MCF 10A (cell line): ENCODE measurements around the gene PI4KA. TPM values are rescaled to one million over a fixed set of nuclear protein-coding genes. Genes with fewer than 3 reads are reported as not detected.
A peak's percentile ranks its signal among the peaks of the same experiment; 100 is the strongest.

ENCODE experiments used
- BruUV-seq: library from RNA; stranded (reverse); fragments of 400-500 nt; replicated peaks from 2 replicates; lab custom pipeline; 2021; lab: Mats Ljungman, UMichigan
- CTCF ChIA-PET: fragments of 300-600 bp; sonication (Branson Sonifier 250); formaldehyde crosslinking; extraction: SDS; loops from one replicate; lab custom pipeline; 2021; ENCODE audit warnings: antibody characterized with exemption, inconsistent platforms; lab: Yijun Ruan, JAX
- POLR2A ChIA-PET: fragments of 300-600, 350-650 bp; sonication (Branson Sonifier 250); formaldehyde crosslinking; extraction: SDS; loops from one replicate; lab custom pipeline; 2020; ENCODE audit warnings: antibody characterized with exemption, inconsistent platforms; lab: Yijun Ruan, JAX
- DNase-seq: peaks from one replicate; pipeline ENCODE4 v3.0.0-alpha.2; 2018; ENCODE audit not compliant: unreplicated experiment
- H3K27ac Mint-ChIP-seq: one replicate; pipeline ENCODE4 v1.8.0; 2022; ENCODE audit warnings: mild to moderate bottlenecking, low read depth, mixed read lengths; ENCODE audit not compliant: unreplicated experiment
- H3K27me3 Mint-ChIP-seq: one replicate; pipeline ENCODE4 v1.8.0; 2022; ENCODE audit warnings: mixed read lengths; ENCODE audit not compliant: insufficient read depth, unreplicated experiment
- H3K36me3 Mint-ChIP-seq: one replicate; pipeline ENCODE4 v1.8.0; 2022; ENCODE audit warnings: mild to moderate bottlenecking, moderate library complexity, mixed read lengths; ENCODE audit not compliant: insufficient read depth, unreplicated experiment
- H3K4me1 Mint-ChIP-seq: one replicate; pipeline ENCODE4 v1.8.0; 2022; ENCODE audit warnings: mixed read lengths; ENCODE audit not compliant: insufficient read depth, unreplicated experiment
- H3K4me3 Mint-ChIP-seq: one replicate; pipeline ENCODE4 v1.8.0; 2022; ENCODE audit warnings: mild to moderate bottlenecking, moderate library complexity, mixed read lengths; ENCODE audit not compliant: unreplicated experiment
- H3K9me3 Mint-ChIP-seq: one replicate; pipeline ENCODE4 v1.8.0; 2022; ENCODE audit warnings: mixed read lengths; ENCODE audit not compliant: unreplicated experiment
- intact Hi-C: fragments of 100-400 bp; cut with micrococcal nuclease; formaldehyde crosslinking; loops from 2 replicates; pipeline ENCODE4 v1.14.1; 2022
- total RNA-seq: library from RNA; stranded (reverse); gene quantifications from 2 replicates; pipeline ENCODE4 v1.2.3, GENCODE V29; 2022
- TF ChIP-seq, protein P1 (sequence below): fragments of 200-600 bp; IDR thresholded peaks from one replicate; pipeline ENCODE4 v1.8.0; 2022; ENCODE audit warnings: antibody characterized with exemption, mild to moderate bottlenecking; ENCODE audit not compliant: unreplicated experiment

Gene PI4KA
- total RNA-seq, 1 experiment from 2014 or later: 39.0 TPM

DNA sequence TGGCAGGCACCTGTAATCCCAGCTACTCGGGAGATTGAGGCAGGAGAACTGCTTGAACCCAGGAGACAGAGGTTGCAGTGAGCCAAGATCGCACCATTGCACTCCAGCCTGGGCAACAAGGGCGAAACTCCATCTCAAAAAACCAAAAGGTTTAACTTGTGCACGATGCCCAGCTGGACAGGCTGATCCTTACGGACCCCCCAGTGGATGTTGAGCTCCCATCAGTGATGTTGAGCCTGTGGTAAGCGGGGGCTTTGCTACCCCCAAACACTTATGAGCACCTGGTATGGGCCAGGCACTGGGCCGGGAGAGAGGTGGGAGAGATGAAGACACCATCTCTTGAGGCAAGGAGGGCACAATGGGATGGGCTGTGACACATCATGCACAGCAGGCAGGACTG, 92.1 kb downstream of the PI4KA start:
- H3K4me1 Mint-ChIP-seq: no peaks in the 10 kb centered on the region

DNA sequence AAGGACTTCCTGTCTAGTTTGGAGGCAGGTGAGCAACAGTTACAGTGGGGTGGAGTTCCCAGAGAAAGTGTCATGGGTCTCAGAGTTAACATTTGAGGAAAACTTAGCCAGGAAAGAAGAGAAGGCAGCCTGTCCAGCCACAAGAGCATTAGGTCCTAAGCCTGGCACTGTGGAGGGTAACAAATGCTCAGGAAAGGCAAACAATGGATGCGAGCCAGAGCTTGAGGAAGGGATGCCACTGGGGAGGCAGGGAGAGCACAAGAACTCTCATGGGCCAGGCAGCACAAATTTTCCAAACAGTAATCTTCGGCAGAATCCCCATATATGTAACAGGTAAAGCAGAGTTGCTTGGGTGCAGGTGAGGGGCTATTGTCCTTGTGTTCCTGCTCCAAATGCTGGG, 92.7 kb downstream of the PI4KA start:
- peaks cover 49% of the 10 kb centered on the region for H3K36me3 Mint-ChIP-seq
- H3K4me1 Mint-ChIP-seq: no peaks in the 10 kb centered on the region
- ChIA-PET CTCF (interaction anchor here (0.7 to 1.4 kb wide), 2 partner anchors 23 kb away, joined by 3 to 4 read pairs; no protein-coding TSS in a partner anchor), POLR2A (interaction anchor here (1.0 kb wide), 1 partner anchor 197 kb away, joined by 3 read pairs; no protein-coding TSS in a partner anchor)
- peak overlapping the region; percentile 53 for H3K27ac Mint-ChIP-seq
- no peak for DNase-seq
- no peak overlapping the region for H3K4me3 Mint-ChIP-seq
- intact Hi-C loops: no loop called here
- TF ChIP-seq, protein P1, sequence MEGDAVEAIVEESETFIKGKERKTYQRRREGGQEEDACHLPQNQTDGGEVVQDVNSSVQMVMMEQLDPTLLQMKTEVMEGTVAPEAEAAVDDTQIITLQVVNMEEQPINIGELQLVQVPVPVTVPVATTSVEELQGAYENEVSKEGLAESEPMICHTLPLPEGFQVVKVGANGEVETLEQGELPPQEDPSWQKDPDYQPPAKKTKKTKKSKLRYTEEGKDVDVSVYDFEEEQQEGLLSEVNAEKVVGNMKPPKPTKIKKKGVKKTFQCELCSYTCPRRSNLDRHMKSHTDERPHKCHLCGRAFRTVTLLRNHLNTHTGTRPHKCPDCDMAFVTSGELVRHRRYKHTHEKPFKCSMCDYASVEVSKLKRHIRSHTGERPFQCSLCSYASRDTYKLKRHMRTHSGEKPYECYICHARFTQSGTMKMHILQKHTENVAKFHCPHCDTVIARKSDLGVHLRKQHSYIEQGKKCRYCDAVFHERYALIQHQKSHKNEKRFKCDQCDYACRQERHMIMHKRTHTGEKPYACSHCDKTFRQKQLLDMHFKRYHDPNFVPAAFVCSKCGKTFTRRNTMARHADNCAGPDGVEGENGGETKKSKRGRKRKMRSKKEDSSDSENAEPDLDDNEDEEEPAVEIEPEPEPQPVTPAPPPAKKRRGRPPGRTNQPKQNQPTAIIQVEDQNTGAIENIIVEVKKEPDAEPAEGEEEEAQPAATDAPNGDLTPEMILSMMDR: no peak
- BruUV-seq: no TSS peak
- H3K9me3 Mint-ChIP-seq: no peaks in the 10 kb centered on the region
- H3K27me3 Mint-ChIP-seq: no peaks in the 10 kb centered on the region

More for the DNA sequence above, 92.1 kb downstream of the PI4KA start:
- ChIA-PET CTCF (interaction anchor here (1.4 kb wide), 1 partner anchor 24 kb away, joined by 4 read pairs; no protein-coding TSS in a partner anchor), POLR2A (interaction anchor here (1.0 to 1.4 kb wide), 2 partner anchors 32 to 197 kb away, joined by 3 read pairs; no protein-coding TSS in a partner anchor)
- H3K27me3 Mint-ChIP-seq: no peaks in the 10 kb centered on the region
- DNase-seq: no peak
- intact Hi-C loops: no loop called here
- peaks cover 50% of the 10 kb centered on the region for H3K36me3 Mint-ChIP-seq
- TF ChIP-seq, protein P1: no peak
- H3K4me3 Mint-ChIP-seq: no peak overlapping the region
- no peaks in the 10 kb centered on the region for H3K9me3 Mint-ChIP-seq
- H3K27ac Mint-ChIP-seq: no peak overlapping the region
- no TSS peak for BruUV-seq

DNA sequence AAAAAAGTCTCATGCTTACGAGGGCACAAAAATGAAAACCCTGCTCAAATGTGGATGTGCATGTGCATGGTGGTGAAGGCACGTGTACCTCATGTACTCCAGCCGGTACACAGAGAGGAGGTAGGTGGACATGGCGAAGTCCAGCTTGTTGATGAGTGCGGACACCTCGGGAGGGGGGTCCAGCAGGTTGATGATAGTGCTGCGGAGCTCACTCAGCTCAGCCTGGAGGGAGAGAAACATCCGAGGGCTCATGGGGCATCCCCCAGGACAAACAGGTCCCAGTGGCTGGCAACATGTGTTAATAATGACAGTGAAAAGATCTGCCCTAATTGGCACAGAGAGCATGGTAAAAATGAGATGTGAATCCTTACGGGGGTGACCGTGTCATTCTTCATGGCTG, 93.9 kb downstream of the PI4KA start:
- Mint-ChIP-seq H3K27ac (no peak overlapping the region), H3K9me3 (no peaks in the 10 kb centered on the region), H3K4me3 (no peak overlapping the region), H3K36me3 (peaks cover 47% of the 10 kb centered on the region), H3K27me3 (no peaks in the 10 kb centered on the region), H3K4me1 (no peaks in the 10 kb centered on the region)
- ChIA-PET CTCF (no interaction called here), POLR2A (no interaction called here)
- intact Hi-C loops: no loop called here
- TF ChIP-seq, protein P1: no peak
- no TSS peak for BruUV-seq
- DNase-seq: no peak

DNA sequence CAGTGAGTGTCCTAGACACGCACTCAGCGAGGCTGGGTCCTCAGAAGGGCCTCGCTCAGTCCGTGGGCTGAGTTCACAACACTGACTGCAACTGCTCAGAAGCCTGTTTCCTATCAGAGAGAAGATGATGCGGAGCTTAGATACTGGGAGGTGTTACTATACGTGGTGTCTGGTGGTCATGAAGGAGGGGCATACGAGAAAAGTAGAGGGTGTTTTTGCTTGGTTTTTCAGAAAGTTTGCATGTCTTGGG, 94.2 kb downstream of the PI4KA start:
- DNase-seq: no peak
- TF ChIP-seq, protein P1: no peak
- H3K4me3 Mint-ChIP-seq: no peak overlapping the region
- ChIA-PET CTCF (interaction anchor here (0.5 to 0.8 kb wide), 2 partner anchors 17 to 22 kb away, joined by 3 read pairs; no protein-coding TSS in a partner anchor), POLR2A (no interaction called here)
- intact Hi-C loops: no loop called here
- no peaks in the 10 kb centered on the region for H3K9me3 Mint-ChIP-seq
- H3K36me3 Mint-ChIP-seq: peaks cover 48% of the 10 kb centered on the region
- H3K4me1 Mint-ChIP-seq: no peaks in the 10 kb centered on the region
- no TSS peak for BruUV-seq
- no peak overlapping the region for H3K27ac Mint-ChIP-seq
- H3K27me3 Mint-ChIP-seq: no peaks in the 10 kb centered on the region
